PC-9 (cell line): ENCODE data around the gene AEBP1. TPM values are rescaled to one million over a fixed set of nuclear protein-coding genes. Genes with fewer than 3 reads are reported as not detected.

Experiments
- BruUV-seq: library from RNA; stranded (reverse); fragments of 400-500 nt; replicated peaks from 2 replicates; lab custom pipeline; 2021; lab: Mats Ljungman, UMichigan
- CTCF ChIA-PET: fragments of 300-600 bp; sonication (Branson Sonifier 250); formaldehyde crosslinking; loops from one replicate; lab custom pipeline; 2022; ENCODE audit warnings: antibody characterized with exemption; lab: Charles Lee
- POLR2A ChIA-PET: fragments of 300-600 bp; sonication (Branson Sonifier 250); formaldehyde crosslinking; loops from one replicate; lab custom pipeline; 2022; ENCODE audit warnings: antibody characterized with exemption; ENCODE audit not compliant: unreplicated experiment; lab: Charles Lee
- DNase-seq, 2 experiments: peaks; one replicate each; pipeline versions ENCODE4 v3.0.0 to v3.0.0-alpha.2; 2015 to 2022; ENCODE audit warnings: mixed read lengths in 1 of 2
- H2AFZ ChIP-seq: fragments of 200-600 bp; sonication (generic); 2 replicates; pipeline ENCODE4 v1.8.1; 2017; ENCODE audit warnings: antibody characterized with exemption
- H3F3A ChIP-seq: fragments of 200-600 bp; sonication (generic); 2 replicates; pipeline ENCODE4 v1.8.1; 2017; ENCODE audit warnings: antibody characterized with exemption, mild to moderate bottlenecking, low read depth; ENCODE audit not compliant: insufficient read depth
- H3K27ac ChIP-seq: fragments of 200-600 bp; sonication (generic); 2 replicates; pipeline ENCODE4 v1.6.1; 2016; ENCODE audit warnings: mixed run types
- H3K27me3 ChIP-seq: fragments of 200-600 bp; sonication (generic); 2 replicates; pipeline ENCODE4 v1.6.1; 2016; ENCODE audit warnings: low read depth, mixed run types; ENCODE audit not compliant: insufficient read depth
- H3K36me3 ChIP-seq: fragments of 200-600 bp; sonication (generic); 2 replicates; pipeline ENCODE4 v1.6.1; 2016; ENCODE audit warnings: low read depth, mixed run types
- H3K4me1 ChIP-seq: fragments of 200-600 bp; sonication (generic); replicated peaks from 2 replicates; pipeline ENCODE4 v1.6.1; 2016; ENCODE audit warnings: mixed run types; ENCODE audit not compliant: insufficient read depth
- H3K4me2 ChIP-seq: fragments of 200-600 bp; sonication (generic); 2 replicates; pipeline ENCODE4 v1.6.1; 2017; ENCODE audit warnings: mixed run types
- H3K4me3 ChIP-seq: fragments of 200-600 bp; sonication (generic); 2 replicates; pipeline ENCODE4 v1.6.1; 2016; ENCODE audit warnings: mixed run types
- H3K79me2 ChIP-seq: fragments of 200-600 bp; sonication (generic); 2 replicates; pipeline ENCODE4 v1.6.1; 2017; ENCODE audit warnings: low read depth, mixed run types
- H3K9me2 ChIP-seq: fragments of 200-600 bp; sonication (generic); 2 replicates; pipeline ENCODE4 v1.8.1; 2017; ENCODE audit warnings: mild to moderate bottlenecking; ENCODE audit not compliant: insufficient read depth
- H3K9me3 ChIP-seq: fragments of 200-600 bp; sonication (generic); 2 replicates; pipeline ENCODE4 v1.8.1; 2016; ENCODE audit warnings: low read depth; ENCODE audit not compliant: insufficient read depth
- H4K20me1 ChIP-seq: fragments of 200-600 bp; sonication (generic); 2 replicates; pipeline ENCODE4 v1.8.1; 2017; ENCODE audit not compliant: insufficient read depth
- CTCF ChIP-seq: fragments of 200-600 bp; sonication (generic); conservative IDR thresholded peaks from 2 replicates; pipeline ENCODE4 v1.6.1; 2017; ENCODE audit warnings: mixed run types, antibody characterized with exemption, mild to moderate bottlenecking, moderate library complexity
- EZH2 ChIP-seq: fragments of 200-600 bp; sonication (generic); IDR thresholded peaks from 2 replicates; pipeline ENCODE4 v1.8.0; 2017; ENCODE audit warnings: antibody characterized with exemption, low read depth
- intact Hi-C: fragments of 100-400 bp; cut with micrococcal nuclease; formaldehyde crosslinking; loops from one replicate; pipeline ENCODE4 v1.10.0; 2022; ENCODE audit not compliant: unreplicated experiment
- total RNA-seq: library from RNA; stranded (reverse); gene quantifications from 2 replicates; pipeline ENCODE4 v1.2.3, GENCODE V29; 2021

AEBP1 gene
- total RNA-seq, 1 experiment from 2014 or later: 0.33 TPM

DNA sequence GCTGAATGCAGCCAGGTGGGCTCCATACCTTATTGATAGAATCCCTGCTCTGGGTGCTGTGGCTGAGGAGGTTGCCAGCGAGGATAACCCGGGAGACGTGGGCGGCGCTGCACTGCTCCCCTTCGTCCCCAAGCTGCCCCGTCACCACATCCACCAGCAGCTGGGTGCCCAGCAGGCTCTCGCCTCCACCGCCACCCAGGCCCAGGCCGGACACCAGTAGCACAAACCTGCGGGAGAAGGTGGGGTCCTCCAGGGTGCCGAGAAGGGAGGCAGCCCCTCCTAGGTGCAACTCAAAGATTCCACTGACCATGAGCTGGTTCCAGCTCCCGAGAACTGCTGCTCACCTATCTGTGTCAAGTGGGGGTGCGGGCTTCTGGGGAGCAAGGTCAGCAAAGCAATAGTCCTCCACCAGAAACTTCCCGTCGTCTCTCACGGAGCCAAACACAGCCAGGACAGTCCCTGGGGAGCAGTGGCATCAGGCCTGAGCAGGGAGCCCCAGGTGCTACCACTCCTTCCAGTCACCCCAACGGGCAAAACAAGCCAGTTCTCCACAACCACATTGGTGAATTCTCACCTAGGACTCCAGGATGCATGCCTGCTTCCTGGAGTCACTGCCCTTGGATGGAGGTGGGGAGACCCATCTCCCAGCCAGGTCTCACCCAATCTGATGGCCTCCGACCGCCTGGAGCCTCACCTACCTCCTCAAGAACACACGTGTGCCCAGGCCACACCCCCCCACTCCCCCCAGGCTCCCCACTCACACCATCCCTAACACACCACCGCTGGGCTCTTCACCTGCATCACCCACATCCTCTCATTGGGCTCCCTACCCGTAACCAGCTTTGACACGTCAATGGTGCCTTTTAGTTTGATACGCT lies 12.9 kb downstream of the AEBP1 start:
- Histone ChIP-seq H2AFZ (no peak overlapping the region), H3K9me2 (no peaks in the 10 kb centered on the region), H3K4me1 (peaks cover 5% of the 10 kb centered on the region), H3K4me3 (no peak overlapping the region), H3K27ac (no peak overlapping the region), H3K9me3 (no peaks in the 10 kb centered on the region), H3K36me3 (peaks cover 44% of the 10 kb centered on the region), H3K27me3 (no peaks in the 10 kb centered on the region), H3K4me2 (no peak overlapping the region), H3K79me2 (peaks cover 29% of the 10 kb centered on the region), H3F3A (peaks cover 10% of the 10 kb centered on the region; the same call in 1 of the 2 replicates), H4K20me1 (no peaks in the 10 kb centered on the region; the same call in none of the 2 replicates)
- POLR2A ChIA-PET: no interaction called here
- TF ChIP-seq CTCF (no peak), EZH2 (no peak)
- intact Hi-C loops: no loop called here
- no peak for DNase-seq
- CTCF ChIA-PET: interaction anchor here (0.6 kb wide), 1 partner anchor 25 kb away, joined by 5 read pairs; no protein-coding TSS in a partner anchor
- no TSS peak for BruUV-seq

GRCh38 chr7:44117801-44118429 lies 13.8 kb downstream of the AEBP1 start:
- Histone ChIP-seq H3K9me2 (no peaks in the 10 kb centered on the region), H3K79me2 (peaks cover 37% of the 10 kb centered on the region), H4K20me1 (no peaks in the 10 kb centered on the region; the same call in none of the 2 replicates), H3K4me1 (peaks cover 11% of the 10 kb centered on the region), H3K9me3 (no peaks in the 10 kb centered on the region), H3K27me3 (no peaks in the 10 kb centered on the region), H3K27ac (no peak overlapping the region), H3K36me3 (peaks cover 45% of the 10 kb centered on the region), H3K4me2 (no peak overlapping the region), H3K4me3 (no peak overlapping the region), H3F3A (peaks cover 10% of the 10 kb centered on the region; the same call in 1 of the 2 replicates), H2AFZ (no peak overlapping the region)
- ChIA-PET CTCF (no interaction called here), POLR2A (no interaction called here)
- DNase-seq: no peak
- no peak for TF ChIP-seq CTCF
- TF ChIP-seq EZH2: no peak
- no TSS peak for BruUV-seq
- intact Hi-C loops: no loop called here

DNA sequence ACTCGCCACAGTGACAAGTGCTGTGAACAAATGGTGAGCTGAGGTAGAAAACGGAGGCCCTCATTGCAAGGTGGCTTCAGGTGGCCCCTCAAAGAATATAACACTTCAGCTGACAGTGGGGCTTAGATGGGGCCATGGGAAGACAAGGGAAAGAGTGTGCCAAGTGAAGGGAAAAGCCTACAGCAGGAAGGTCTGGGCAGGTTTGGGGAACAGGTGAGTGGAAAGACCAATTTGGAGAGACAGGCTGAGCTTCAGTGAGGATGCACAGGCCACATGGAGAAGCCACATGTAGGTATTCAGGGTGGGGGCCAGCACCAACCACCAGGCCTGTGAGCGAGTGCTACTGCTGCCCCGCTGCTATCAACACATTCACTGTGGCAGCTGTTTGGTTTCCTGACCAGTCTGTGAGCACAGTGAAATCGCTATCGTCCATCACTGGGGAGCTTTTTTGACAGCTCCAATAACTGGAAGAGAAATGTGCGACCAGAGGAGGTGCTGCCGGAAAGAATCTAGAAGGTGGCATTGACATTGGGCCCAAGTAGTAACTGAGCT lies 15.8 kb downstream of the AEBP1 start:
- Histone ChIP-seq H3K27me3 (no peaks in the 10 kb centered on the region), H3K36me3 (peaks cover 45% of the 10 kb centered on the region), H3K4me2 (no peak overlapping the region), H4K20me1 (no peaks in the 10 kb centered on the region; the same call in none of the 2 replicates), H3K4me1 (peaks cover 11% of the 10 kb centered on the region), H3K27ac (no peak overlapping the region), H3K4me3 (no peak overlapping the region), H3K9me2 (no peaks in the 10 kb centered on the region), H3K79me2 (peaks cover 40% of the 10 kb centered on the region), H3F3A (peaks cover 8% of the 10 kb centered on the region; the same call in 1 of the 2 replicates), H3K9me3 (no peaks in the 10 kb centered on the region), H2AFZ (no peak overlapping the region)
- POLR2A ChIA-PET: no interaction called here
- TF ChIP-seq CTCF: no peak
- no peak for TF ChIP-seq EZH2
- CTCF ChIA-PET: interaction anchor here (0.6 kb wide), 1 partner anchor 109 kb away, joined by 7 read pairs; no protein-coding TSS in a partner anchor
- intact Hi-C loops: loop anchor here (5.0 kb wide), 1 partner anchor 42 kb away; no protein-coding TSS in a partner anchor
- BruUV-seq: no TSS peak
- no peak for DNase-seq
